HG03064 (cell line): Measurements from ENCODE around the gene IL17RC.
"Not testable (repeated sequence)": the region's sequence is repeated elsewhere in the genome, so short reads cannot be mapped to it uniquely, and the experiment has no call there.

Source experiments
- ATAC-seq: cut with Tn5 transposase; IDR thresholded peaks from one replicate; pipeline ENCODE4 v1.9.1; 2021; ENCODE audit warnings: low read depth; ENCODE audit not compliant: unreplicated experiment

IL17RC gene

DNA sequence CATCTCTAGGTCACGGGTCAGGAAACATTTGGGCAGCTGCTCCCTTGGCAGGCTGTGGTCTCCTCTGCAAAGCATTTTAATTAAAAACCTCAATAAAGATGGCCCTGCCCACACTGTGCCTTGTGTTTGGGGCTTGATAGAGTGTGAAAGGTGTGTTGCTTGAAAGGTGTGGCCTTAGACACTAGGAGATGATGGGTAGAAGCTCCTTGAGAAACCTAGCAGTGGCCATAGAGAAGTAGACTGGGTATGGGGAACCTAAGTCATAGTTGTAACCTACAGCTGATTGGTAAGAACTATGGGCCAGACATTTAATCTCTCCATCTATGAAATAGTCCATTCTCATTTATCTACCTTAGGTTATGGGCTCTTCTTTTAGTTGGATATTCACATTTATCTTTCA is 23.2 kb upstream of the IL17RC start:
- no peak for ATAC-seq

DNA sequence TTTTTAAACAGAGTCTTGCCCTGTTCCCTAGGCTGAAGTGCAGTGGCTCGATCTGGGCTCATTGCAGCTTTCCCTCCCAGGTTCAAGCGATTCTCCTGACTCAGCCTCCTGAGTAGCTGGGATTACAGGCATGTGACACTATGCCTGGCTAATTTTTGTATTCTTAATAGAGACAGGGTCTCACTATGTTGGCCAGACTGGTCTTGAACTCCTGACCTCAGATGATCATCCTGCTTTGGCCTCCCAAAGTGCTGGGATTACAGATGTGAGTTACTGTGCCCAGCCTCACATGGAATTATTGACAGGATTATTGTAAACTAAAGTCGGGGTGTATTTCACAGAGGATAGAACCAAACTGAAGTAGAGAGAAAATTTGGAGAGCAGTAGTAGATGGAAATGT is 21.2 kb upstream of the IL17RC start:
- not testable (repeated sequence) for ATAC-seq

DNA sequence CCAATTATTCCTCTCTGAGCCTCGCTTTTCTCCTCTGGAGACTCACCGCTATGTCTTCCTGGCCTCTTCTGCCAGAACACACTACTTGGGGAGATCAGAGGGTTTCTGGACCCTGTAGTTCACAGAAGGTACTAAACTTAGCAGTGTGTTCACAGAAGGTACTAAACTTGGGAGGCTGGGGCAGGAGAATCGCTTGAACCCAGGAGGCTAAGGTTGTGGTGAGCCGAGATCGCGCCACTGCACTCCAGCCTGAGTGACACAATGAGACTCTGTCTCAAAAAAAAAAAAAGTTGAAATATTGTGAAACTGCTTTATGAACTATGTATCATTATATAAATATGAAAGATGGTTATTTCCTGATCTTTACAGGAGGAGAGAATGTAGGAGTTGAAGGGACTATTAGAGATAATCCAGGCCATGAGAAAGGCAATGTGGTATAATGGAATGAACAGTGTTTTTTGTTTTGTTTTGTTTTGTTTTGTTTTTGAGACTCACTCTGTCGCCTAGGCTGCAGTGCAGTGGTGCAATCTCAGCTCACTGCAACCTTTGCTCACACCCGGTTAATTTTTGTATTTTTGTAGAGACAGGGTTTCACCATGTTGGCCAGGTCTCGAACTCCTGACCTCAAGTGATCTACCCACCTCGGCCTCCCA is 20.0 kb upstream of the IL17RC start:
- not testable (repeated sequence) for ATAC-seq

- peak; percentile 53 for ATAC-seq
Measured at GRCh38 chr3:9897408-9898372, 19.2 kb upstream of the IL17RC start.

DNA sequence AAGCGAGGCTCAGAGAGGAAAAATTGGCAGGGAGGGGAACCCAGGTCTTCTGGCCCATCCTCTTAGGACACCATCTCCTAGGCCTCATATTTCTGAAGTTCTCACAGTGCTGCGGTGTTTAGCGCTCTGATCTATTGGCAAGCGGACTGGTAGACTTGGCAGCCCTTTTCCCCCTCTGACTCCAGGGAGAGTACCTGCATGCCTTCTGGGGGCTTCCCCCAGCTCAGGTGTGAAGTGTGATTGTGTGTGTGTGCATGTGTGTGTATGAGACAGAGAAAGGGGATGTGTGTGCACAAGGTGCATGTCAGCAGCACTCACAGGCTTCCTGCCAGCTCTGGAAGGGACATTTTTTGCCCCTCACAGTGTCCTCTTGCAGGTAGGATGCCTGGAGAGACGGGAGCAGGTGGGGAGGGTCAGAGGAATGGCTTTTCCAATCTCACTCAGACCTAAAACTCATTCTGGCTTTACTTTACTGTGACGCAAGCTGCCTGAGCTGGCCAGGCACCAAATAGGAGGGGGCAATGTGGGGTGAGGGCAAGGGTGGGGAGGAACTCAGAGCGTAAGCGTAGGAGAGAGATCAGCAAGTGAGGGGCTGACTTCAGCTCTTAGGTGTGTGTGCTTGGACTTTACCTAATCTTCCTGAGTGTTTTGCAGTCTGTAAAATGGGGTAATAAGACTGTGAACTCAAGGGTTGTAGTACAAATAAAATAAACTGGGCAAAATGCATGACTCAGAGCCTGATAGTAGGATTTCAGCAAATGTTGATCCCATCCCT is 18.2 kb upstream of the IL17RC start:
- ATAC-seq, result no peak

GRCh38 chr3:9899289-9899791 is 17.6 kb upstream of the IL17RC start:
- no peak for ATAC-seq

GRCh38 chr3:9900965-9901415 is 15.9 kb upstream of the IL17RC start:
- ATAC-seq, result not testable (repeated sequence)

DNA sequence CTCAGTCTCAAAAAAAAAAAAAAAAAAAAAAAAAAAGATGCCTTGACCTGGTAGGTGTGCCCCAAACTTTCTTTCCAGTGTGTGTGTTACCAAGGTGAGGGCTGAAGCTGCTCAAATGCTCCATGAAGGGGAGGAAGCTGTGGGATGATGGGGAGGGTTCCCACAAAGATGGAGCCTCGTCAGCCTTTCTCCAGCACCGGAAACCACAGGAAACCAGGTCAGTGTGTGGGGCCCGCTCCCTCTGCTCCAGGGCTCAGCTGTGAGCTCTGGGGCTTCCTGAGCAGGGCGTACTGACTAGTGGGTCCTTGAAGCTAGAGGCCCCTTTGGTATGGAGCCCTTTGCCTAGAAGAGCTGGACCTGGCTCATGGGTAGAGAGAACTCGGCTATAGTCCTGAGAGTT is 14.9 kb upstream of the IL17RC start:
- no peak for ATAC-seq

DNA sequence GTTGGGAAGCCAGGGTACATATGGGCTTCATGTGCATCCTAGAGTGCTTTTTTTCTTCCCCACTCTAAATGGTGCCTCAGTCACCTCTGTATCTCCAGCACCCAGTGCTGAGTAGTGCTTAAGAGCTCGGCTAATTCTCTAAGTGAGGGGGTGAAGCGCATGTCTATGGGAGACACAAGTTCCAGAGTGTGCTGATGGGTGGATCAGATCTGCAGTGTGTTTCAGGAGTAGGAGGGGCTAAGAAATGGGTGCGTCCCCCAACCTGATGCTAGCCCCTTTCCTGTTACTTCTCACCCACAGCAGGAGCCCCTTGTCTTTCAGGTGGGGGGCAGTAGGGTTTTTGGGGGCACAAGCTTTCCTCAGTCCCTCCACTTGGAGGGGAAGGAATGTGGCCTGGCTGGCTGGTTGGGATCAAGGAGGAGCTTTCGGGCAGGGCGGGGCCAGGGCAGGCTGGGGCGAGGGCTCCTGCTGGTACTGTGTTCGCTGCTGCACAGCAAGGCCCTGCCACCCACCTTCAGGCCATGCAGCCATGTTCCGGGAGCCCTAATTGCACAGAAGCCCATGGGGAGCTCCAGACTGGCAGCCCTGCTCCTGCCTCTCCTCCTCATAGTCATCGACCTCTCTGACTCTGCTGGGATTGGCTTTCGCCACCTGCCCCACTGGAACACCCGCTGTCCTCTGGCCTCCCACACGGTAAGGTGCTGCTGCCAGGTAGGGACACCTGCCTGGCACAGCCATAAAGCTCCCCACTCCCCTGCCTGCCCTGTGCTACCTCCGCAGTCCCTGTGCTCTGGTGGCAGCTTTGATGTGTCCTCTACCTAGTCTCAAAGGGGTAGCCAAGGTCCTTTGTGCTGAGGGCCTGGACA is 14.3 kb upstream of the IL17RC start, which contains the start of gene IL17RE:
TSS of gene IL17RE (plus strand) at position 477 of the 866 bp plus-strand sequence. CDS start at position 562, 85 bp downstream.
- no peak for ATAC-seq

DNA sequence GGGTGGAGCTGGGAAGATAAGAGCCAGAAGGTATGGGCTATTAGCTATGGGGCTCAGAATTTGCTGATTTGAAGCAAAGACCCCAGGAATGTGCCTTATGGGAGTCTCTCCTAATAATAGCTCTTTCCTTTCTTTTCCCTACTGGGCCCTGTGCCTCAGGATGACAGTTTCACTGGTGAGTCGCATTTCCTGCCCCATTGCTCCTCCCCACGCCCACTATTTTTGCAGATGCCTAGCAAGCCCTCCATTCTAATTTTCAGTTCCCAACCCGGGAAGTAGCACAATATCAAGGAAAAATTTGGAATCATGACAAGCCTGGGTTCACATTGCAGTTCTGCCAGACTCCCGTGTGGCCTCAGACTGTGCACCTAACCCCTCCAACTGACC is 13.7 kb upstream of the IL17RC start:
- ATAC-seq, result no peak

DNA sequence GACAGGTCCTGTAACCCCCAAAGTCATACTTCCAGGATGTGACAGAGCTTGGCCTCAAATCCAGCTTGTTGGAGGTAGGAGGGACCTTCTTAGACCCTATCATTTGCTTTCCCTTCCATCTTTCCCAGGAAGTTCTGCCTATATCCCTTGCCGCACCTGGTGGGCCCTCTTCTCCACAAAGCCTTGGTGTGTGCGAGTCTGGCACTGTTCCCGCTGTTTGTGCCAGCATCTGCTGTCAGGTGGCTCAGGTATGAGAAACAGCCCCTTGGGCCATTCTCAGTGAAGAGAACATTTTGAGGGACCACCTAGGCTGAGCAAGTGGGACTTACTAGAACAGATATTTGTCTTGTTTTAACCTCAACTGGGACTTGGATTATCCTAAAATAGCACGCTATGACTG is 13.0 kb upstream of the IL17RC start:
- ATAC-seq, result no peak

DNA sequence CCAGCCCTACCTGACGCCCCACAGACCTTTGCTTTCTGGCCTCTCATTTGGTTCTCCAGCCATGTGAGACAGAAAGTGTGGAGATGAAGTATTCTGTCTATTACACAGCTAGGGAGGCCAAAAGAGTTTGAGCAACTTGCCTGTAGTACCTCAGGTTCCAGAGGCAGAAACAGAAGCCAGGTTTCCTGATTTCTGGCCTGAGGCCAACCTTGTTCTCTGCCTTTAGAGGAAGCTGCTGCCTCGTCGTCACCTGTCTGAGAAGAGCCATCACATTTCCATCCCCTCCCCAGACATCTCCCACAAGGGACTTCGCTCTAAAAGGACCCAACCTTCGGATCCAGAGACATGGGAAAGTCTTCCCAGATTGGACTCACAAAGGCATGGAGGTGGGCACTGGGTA is 10.4 kb upstream of the IL17RC start:
- ATAC-seq, result no peak

DNA sequence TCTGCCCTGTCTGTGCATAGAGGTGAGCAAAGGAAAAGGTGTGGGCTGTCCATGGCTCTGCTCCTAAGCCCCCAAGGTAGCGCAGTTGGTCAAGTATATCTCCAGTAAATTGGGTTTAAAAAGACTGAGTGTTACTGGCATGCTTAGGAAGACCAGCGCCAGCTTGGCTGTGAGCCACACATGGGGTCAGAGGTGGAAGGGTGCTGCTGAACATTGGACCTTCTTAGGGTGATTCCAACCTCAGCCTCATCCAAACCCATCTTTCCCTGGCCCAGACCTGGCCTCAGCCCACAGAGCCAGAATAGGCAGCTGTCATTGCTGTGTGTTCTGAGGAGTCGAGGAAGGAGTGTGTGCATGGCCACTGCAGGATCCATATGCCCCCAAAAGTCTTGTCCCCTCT is 8.6 kb upstream of the IL17RC start:
- ATAC-seq, result no peak

DNA sequence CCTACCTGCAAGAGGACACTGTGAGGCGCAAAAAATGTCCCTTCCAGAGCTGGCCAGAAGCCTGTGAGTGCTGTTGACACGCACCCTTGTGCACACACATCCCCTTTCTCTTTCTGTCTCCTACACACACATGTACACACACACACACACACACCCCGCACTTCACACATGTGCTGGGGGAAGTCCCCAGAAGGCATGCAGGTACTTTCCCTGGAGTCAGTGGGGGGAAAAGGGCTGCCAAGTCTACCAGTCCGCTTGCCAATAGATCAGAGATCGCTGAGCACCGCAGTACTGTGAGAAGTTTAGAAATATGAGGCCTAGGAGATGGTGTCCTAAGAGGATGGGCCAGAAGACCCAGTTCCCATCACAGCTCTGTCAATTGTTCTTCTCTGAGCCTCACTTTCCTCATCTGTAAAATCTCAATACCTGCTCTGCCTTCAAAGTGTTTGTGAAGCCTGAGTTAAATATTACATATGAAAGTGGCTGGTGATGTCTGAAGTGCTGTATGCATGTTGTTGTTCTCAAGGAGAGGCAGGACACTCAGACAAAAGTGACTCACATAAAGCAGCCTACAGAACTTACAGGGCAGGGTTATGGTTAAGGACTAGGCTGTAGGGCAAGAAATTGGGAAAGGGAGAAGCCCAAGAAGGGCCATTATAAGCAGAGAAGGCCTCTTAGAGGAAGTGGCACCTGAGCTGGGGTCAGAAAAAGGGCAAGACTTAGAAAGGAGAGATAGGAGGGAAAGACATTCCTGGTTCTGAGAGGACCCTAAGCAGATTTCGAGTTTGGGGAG is 7.5 kb upstream of the IL17RC start:
- ATAC-seq, result no peak

DNA sequence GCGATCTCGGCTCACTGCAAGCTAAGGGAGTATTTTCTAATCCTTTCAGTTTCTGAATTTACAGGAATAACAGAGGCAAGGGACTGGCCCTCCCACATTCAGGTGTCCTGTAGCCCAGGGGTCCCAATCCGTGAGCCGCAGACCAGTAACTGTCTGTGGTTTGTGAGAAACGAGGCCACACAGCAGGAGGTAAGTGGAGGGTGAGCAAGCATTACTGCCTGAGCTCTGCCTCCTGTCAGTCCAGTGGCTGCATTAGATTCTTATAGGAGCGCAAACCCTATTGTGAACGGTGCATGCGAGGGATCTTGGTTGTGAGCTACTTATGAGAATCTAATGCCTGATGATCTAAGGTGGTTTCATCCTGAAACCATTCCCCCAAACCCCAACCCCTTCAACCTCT is 5.0 kb upstream of the IL17RC start:
- ATAC-seq, result no peak

GRCh38 chr3:9912294-9912935 is 4.5 kb upstream of the IL17RC start:
- ATAC-seq, result no peak

DNA sequence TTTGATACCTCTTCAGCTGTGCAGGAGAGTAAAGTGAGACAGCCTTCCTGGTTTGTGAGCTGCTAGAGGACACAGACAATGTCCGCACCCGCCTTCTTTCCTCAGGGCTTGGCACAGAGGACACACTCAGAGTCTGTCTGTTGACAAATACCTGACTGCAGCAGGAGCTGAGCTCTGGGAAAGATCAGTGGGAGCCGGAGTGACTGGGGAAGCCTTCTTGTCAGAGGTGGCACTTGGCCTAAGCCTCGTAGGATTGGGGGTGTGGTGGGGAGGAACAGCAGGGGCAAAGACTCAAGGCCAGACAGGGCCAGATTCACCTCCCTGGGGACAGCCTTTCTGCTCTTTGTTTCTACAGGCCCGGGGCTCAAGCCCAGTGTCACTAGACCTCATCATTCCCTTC is 3.3 kb upstream of the IL17RC start:
- no peak for ATAC-seq

DNA sequence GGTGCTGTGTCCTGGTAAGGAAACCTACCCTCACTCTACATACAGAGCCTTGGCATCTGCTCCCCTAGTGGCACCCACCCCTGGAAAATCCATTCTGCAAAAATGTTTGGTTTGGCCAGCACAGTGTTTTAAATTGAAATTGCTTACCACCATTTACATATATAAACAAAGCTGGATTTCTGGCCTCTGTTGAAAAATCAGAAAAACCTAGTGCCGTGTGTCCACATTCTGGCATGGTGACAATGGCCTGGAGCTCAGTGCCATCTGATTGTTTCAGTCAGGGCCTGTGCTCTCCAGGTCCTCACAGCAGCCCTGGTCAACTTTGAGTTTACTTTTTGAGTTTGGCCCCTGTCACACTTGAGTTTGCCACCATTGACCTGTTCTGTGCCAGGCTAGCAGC is 2.9 kb upstream of the IL17RC start:
- no peak for ATAC-seq
